WTC11 (cell line): Measurements from ENCODE around the gene OSTC. TPM values are rescaled to one million over a fixed set of nuclear protein-coding genes. Genes with fewer than 3 reads are reported as not detected.
A peak's percentile ranks its signal among the peaks of the same experiment; 100 is the strongest.

ENCODE experiments used
- ATAC-seq: fragments of 200-7000 bp; cut with Tn5 transposase; 2 replicates; pipeline ENCODE4 v1.10.0; 2021; ENCODE audit warnings: mild to moderate bottlenecking, moderate library complexity
- CTCF ChIA-PET: fragments of 300-600 bp; sonication (Branson Sonifier 250); formaldehyde crosslinking; loops from one replicate; lab custom pipeline; 2021; ENCODE audit warnings: antibody characterized with exemption; lab: Charles Lee
- POLR2A ChIA-PET: fragments of 350-600 bp; sonication (Branson Sonifier 250); formaldehyde crosslinking; loops from one replicate; lab custom pipeline; 2021; ENCODE audit warnings: antibody characterized with exemption; lab: Charles Lee
- DNase-seq: peaks from one replicate; pipeline ENCODE4 v3.0.0; 2021; ENCODE audit warnings: low spot score
- H3K27ac Mint-ChIP-seq: 2 replicates; pipeline ENCODE4 v1.8.0; 2021; ENCODE audit warnings: mixed read lengths
- H3K27me3 Mint-ChIP-seq: 2 replicates; pipeline ENCODE4 v1.8.0; 2021; ENCODE audit warnings: low read depth, mild to moderate bottlenecking, moderate library complexity, mixed read lengths
- H3K36me3 Mint-ChIP-seq: 2 replicates; pipeline ENCODE4 v1.8.0; 2021; ENCODE audit warnings: mixed read lengths
- H3K4me1 Mint-ChIP-seq: 2 replicates; pipeline ENCODE4 v1.8.0; 2022; ENCODE audit warnings: mixed read lengths
- H3K4me3 Mint-ChIP-seq: 2 replicates; pipeline ENCODE4 v1.8.0; 2021; ENCODE audit warnings: mild to moderate bottlenecking, moderate library complexity, mixed read lengths
- H3K9me3 Mint-ChIP-seq: 2 replicates; pipeline ENCODE4 v1.8.0; 2021; ENCODE audit warnings: mixed read lengths
- CREB1 ChIP-seq: sonication (generic); formaldehyde crosslinking; IDR thresholded peaks from 2 replicates; pipeline ENCODE4 v1.8.0; 2023; ENCODE audit warnings: mild to moderate bottlenecking, missing genetic modification reagents
- ELF4 ChIP-seq: sonication (generic); formaldehyde crosslinking; IDR thresholded peaks from 2 replicates; pipeline ENCODE4 v1.8.1; 2022; ENCODE audit warnings: low read depth, mild to moderate bottlenecking, moderate library complexity, missing genetic modification reagents
- EMX1 ChIP-seq: fragments of 250-450 bp; sonication (Bioruptor Pico); IDR thresholded peaks from 2 replicates; pipeline ENCODE4 v1.8.0; 2021; ENCODE audit warnings: mild to moderate bottlenecking
- GABPB1 ChIP-seq: sonication (generic); formaldehyde crosslinking; IDR thresholded peaks from 2 replicates; pipeline ENCODE4 v1.8.1; 2023; ENCODE audit warnings: mild to moderate bottlenecking, missing genetic modification reagents
- GTF2I ChIP-seq: fragments of 250-450 bp; sonication (Bioruptor Pico); conservative IDR thresholded peaks from 2 replicates; pipeline ENCODE4 v1.4.0; 2021; ENCODE audit warnings: mild to moderate bottlenecking
- MXD4 ChIP-seq: fragments of 250-450 bp; sonication (Bioruptor Pico); IDR thresholded peaks from 2 replicates; pipeline ENCODE4 v1.8.0; 2021; ENCODE audit warnings: mild to moderate bottlenecking, moderate library complexity, borderline replicate concordance
- NR2C2 ChIP-seq: sonication (generic); formaldehyde crosslinking; IDR thresholded peaks from 2 replicates; pipeline ENCODE4 v1.8.0; 2022; ENCODE audit warnings: mild to moderate bottlenecking, missing genetic modification reagents
- NR3C1 ChIP-seq: sonication (generic); formaldehyde crosslinking; conservative IDR thresholded peaks from 2 replicates; pipeline ENCODE4 v1.8.1; 2023; ENCODE audit warnings: low read depth, mild to moderate bottlenecking, missing genetic modification reagents
- SMAD3 ChIP-seq: sonication (generic); formaldehyde crosslinking; IDR thresholded peaks from 2 replicates; pipeline ENCODE4 v1.8.0; 2022; ENCODE audit warnings: missing genetic modification reagents, mild to moderate bottlenecking, borderline replicate concordance
- SP1 ChIP-seq: sonication (generic); formaldehyde crosslinking; conservative IDR thresholded peaks from 2 replicates; pipeline ENCODE4 v1.8.1; 2022; ENCODE audit warnings: missing genetic modification reagents
- TP53 ChIP-seq: sonication (generic); formaldehyde crosslinking; IDR thresholded peaks from 2 replicates; pipeline ENCODE4 v1.8.1; 2023; ENCODE audit warnings: mild to moderate bottlenecking, missing genetic modification reagents
- USF1 ChIP-seq: sonication (generic); formaldehyde crosslinking; IDR thresholded peaks from 2 replicates; pipeline ENCODE4 v1.8.0; 2022; ENCODE audit warnings: mild to moderate bottlenecking, missing genetic modification reagents
- USF2 ChIP-seq: sonication (generic); formaldehyde crosslinking; IDR thresholded peaks from 2 replicates; pipeline ENCODE4 v1.8.1; 2023; ENCODE audit warnings: mild to moderate bottlenecking, missing genetic modification reagents, moderate library complexity
- ZBTB21 ChIP-seq: sonication (generic); formaldehyde crosslinking; IDR thresholded peaks from 2 replicates; pipeline ENCODE4 v1.8.1; 2023; ENCODE audit warnings: mild to moderate bottlenecking, missing genetic modification reagents, borderline replicate concordance
- ZNF121 ChIP-seq: sonication (generic); formaldehyde crosslinking; IDR thresholded peaks from 2 replicates; pipeline ENCODE4 v1.8.0; 2023; ENCODE audit warnings: missing genetic modification reagents
- ZNF232 ChIP-seq: sonication (generic); formaldehyde crosslinking; IDR thresholded peaks from 2 replicates; pipeline ENCODE4 v1.8.0; 2022; ENCODE audit warnings: mild to moderate bottlenecking, missing genetic modification reagents
- ZNF263 ChIP-seq: sonication (generic); formaldehyde crosslinking; IDR thresholded peaks from 2 replicates; pipeline ENCODE4 v1.8.1; 2022; ENCODE audit warnings: low read depth, mild to moderate bottlenecking, moderate library complexity, missing genetic modification reagents
- ZNF671 ChIP-seq: fragments of 250-450 bp; sonication (Bioruptor Pico); IDR thresholded peaks from 2 replicates; pipeline ENCODE4 v1.8.0; 2021; ENCODE audit warnings: mild to moderate bottlenecking
- total RNA-seq: library from RNA; stranded (reverse); gene quantifications from 3 replicates; pipeline ENCODE4 v1.2.3, GENCODE V29; 2021
- TF ChIP-seq, protein P1 (sequence below): fragments of 250-450 bp; sonication (Bioruptor Pico); IDR thresholded peaks from 2 replicates; pipeline ENCODE4 v1.9.0; 2021; ENCODE audit warnings: moderate library complexity, mild to moderate bottlenecking, inconsistent platforms, borderline replicate concordance
- TF ChIP-seq, protein P2 (sequence below): fragments of 250-450 bp; sonication (Bioruptor Pico); IDR thresholded peaks from 2 replicates; pipeline ENCODE4 v1.9.0; 2021; ENCODE audit warnings: mild to moderate bottlenecking, borderline replicate concordance
- TF ChIP-seq, protein P3 (sequence below): sonication (generic); formaldehyde crosslinking; IDR thresholded peaks from 2 replicates; pipeline ENCODE4 v1.8.0; 2022; ENCODE audit warnings: mild to moderate bottlenecking, missing genetic modification reagents

OSTC gene
- total RNA-seq, 1 experiment from 2014 or later: 132 TPM

DNA sequence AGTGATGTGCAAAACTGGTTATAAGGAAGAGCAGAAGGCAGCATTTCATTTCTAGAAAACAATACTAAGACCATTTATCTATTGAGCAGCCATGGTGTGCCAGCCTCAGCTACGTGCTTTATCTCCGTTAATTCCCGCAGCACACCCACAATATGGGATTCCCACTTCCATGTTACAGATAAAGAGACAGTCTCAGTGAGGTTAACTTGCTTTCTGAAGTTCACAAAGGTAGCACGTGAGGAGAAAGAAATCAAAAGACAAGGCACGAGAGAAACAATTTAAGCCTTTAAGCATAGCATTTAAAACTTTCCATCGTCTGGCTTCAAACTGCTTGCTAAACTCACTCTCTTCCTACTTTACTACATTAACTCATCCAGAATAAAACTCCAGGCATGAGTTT lies 38.0 kb upstream of the OSTC start (continued):
- TF ChIP-seq, protein P1, sequence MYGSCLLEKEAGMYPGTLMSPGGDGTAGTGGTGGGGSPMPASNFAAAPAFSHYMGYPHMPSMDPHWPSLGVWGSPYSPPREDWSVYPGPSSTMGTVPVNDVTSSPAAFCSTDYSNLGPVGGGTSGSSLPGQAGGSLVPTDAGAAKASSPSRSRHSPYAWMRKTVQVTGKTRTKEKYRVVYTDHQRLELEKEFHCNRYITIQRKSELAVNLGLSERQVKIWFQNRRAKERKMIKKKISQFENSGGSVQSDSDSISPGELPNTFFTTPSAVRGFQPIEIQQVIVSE (CRISPR knock-in tag): no peak
- no peak for TF ChIP-seq GABPB1
- no peak for TF ChIP-seq MXD4 (CRISPR knock-in tag)
- TF ChIP-seq, all 79 proteins: peak for 0

DNA sequence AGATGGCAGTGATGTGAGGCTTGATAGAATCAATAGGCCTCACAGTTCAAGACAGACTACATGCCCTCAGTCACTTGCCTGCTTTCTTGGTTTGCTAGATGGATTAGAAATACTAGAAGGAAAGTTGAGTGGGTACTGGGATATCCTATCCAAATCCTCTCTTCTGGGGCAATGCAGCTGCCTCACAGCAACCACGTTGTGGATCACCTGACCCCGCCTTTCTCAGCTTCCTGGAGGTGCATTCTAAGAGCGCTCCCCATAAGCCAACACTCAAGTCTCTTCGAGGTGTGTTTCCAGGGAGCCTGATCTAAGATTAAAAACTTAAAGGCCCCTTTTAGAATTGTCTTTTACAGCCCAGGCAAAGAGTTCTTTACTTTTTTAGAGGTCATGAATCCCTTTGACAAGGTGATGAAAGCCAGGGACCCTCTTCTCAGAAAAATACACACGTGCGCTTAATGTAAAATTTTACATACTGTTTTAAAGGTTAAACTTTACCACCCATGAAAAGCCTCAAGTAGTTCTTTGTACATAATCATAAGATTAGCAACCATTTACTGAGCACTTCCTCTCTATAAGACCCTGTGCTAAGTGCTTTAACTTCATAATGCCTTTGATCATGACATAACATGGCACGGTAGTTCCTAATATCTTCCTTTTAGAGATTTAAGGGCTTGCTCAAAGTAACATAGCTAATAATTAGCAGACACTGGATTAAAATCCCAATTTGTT lies 30.9 kb upstream of the OSTC start:
- ChIA-PET CTCF (interaction anchor here (1.2 kb wide), 1 partner anchor 30 kb away, joined by 3 read pairs; the partner anchor contains the start of gene OSTC), POLR2A (interaction anchor here (1.0 kb wide), 1 partner anchor 8 kb away, joined by 3 read pairs; no protein-coding TSS in a partner anchor)
- DNase-seq (no peak), ATAC-seq (no peak)
- peak overlapping the region; percentile 99 for H3K4me3 Mint-ChIP-seq
- TF ChIP-seq ZBTB21 (CRISPR knock-in tag) (no peak), GTF2I (CRISPR knock-in tag) (no peak), ZNF232 (no peak), TP53 (CRISPR knock-in tag) (no peak), NR3C1 (CRISPR knock-in tag) (no peak), USF1 (CRISPR knock-in tag) (no peak)
- TF ChIP-seq, all 79 proteins: peak for 0
- peaks cover 20% of the 10 kb centered on the region for H3K9me3 Mint-ChIP-seq
- H3K36me3 Mint-ChIP-seq: peaks cover 50% of the 10 kb centered on the region
- H3K27ac Mint-ChIP-seq: no peak overlapping the region
- H3K4me1 Mint-ChIP-seq: peaks cover 28% of the 10 kb centered on the region
- H3K27me3 Mint-ChIP-seq: peaks cover 3% of the 10 kb centered on the region; the same call in 1 of the 2 replicates

DNA sequence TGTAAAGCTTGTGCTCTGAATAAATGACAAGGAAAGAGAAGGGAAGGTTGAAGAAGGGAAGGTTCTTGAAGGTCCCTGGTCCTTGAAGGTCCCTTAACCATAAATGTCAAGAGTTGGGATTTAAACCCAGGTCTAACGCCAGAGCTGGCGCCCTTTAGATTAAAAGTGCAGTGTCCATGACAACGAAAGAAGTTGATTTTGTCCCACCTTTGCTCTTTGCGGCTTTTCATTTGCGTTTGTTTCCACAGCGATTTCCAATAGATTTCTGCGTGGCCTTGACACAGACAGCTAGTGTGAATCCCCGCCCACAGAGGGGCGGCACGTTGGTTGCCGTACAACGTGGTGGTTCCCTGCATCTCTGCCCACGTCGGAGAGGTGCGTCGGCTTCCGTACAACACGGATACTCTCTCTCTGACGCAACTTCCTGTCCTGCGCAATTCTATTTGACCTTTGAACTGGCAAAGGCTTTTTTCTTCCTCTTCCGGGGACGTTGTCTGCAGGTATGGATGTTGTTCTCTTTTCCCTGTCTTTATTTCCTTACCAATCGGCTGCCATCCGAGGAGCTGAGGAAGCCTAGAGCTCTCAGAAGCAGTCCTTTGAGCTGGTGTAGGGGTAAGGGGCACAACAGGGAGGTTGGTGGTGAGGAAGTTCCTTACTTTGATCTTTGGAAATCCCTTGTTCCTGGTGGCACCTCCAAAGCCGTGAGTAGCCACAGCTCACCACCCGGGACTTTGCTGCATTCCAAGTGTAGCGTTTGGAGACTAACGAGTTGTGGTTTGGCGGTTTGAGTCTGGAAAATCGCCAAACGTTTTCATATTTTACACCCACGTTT lies 30.1 kb upstream of the OSTC start, which contains the start of gene RPL34:
Gene RPL34, plus strand, starts transcription at position 476 of the 832 bp plus-strand sequence. CDS start 1,384 bp downstream, outside the sequence.
- ChIA-PET POLR2A (interaction anchor here (1.0 kb wide), 1 partner anchor 9 kb away, joined by 3 read pairs; no protein-coding TSS in a partner anchor), CTCF (interaction anchor here (1.0 to 1.2 kb wide), 2 partner anchors 30 to 48 kb away, joined by 3 to 5 read pairs; partner anchors contain the start of gene OSTC)
- DNase-seq (peak; percentile 86), ATAC-seq (peak; percentile 97)
- H3K4me3 Mint-ChIP-seq: peak within 1 kb of the TSS; percentile 99
- H3K4me1 Mint-ChIP-seq: peaks cover 28% of the 10 kb centered on the region
- H3K27ac Mint-ChIP-seq: peak within 1 kb of the TSS; percentile 96
- H3K36me3 Mint-ChIP-seq: peaks cover 57% of the 10 kb centered on the region
- peaks cover 13% of the 10 kb centered on the region for H3K9me3 Mint-ChIP-seq
- peaks cover 3% of the 10 kb centered on the region; the same call in 1 of the 2 replicates for H3K27me3 Mint-ChIP-seq
- TF ChIP-seq ZNF232 (0 out of 2 replicates have a peak, but pooled peaks have one; percentile 76), ZNF121 (CRISPR knock-in tag) (no peak), SP1 (peak; percentile 69), GABPB1 (peak; percentile 96), ZNF671 (CRISPR knock-in tag) (peak; percentile 12; the same call in 1 of the 2 replicates), USF2 (no peak), NR2C2 (CRISPR knock-in tag) (peak; percentile 87), ZNF263 (CRISPR knock-in tag) (no peak), ELF4 (no peak), SMAD3 (CRISPR knock-in tag) (peak; percentile 76; the same call in 1 of the 2 replicates), EMX1 (no peak), USF1 (CRISPR knock-in tag) (no peak), CREB1 (CRISPR knock-in tag) (0 out of 2 replicates have a peak, but pooled peaks have one; percentile 15)
- TF ChIP-seq, protein P2, sequence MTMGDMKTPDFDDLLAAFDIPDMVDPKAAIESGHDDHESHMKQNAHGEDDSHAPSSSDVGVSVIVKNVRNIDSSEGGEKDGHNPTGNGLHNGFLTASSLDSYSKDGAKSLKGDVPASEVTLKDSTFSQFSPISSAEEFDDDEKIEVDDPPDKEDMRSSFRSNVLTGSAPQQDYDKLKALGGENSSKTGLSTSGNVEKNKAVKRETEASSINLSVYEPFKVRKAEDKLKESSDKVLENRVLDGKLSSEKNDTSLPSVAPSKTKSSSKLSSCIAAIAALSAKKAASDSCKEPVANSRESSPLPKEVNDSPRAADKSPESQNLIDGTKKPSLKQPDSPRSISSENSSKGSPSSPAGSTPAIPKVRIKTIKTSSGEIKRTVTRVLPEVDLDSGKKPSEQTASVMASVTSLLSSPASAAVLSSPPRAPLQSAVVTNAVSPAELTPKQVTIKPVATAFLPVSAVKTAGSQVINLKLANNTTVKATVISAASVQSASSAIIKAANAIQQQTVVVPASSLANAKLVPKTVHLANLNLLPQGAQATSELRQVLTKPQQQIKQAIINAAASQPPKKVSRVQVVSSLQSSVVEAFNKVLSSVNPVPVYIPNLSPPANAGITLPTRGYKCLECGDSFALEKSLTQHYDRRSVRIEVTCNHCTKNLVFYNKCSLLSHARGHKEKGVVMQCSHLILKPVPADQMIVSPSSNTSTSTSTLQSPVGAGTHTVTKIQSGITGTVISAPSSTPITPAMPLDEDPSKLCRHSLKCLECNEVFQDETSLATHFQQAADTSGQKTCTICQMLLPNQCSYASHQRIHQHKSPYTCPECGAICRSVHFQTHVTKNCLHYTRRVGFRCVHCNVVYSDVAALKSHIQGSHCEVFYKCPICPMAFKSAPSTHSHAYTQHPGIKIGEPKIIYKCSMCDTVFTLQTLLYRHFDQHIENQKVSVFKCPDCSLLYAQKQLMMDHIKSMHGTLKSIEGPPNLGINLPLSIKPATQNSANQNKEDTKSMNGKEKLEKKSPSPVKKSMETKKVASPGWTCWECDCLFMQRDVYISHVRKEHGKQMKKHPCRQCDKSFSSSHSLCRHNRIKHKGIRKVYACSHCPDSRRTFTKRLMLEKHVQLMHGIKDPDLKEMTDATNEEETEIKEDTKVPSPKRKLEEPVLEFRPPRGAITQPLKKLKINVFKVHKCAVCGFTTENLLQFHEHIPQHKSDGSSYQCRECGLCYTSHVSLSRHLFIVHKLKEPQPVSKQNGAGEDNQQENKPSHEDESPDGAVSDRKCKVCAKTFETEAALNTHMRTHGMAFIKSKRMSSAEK (CRISPR knock-in tag): no peak
- TF ChIP-seq, protein P3, sequence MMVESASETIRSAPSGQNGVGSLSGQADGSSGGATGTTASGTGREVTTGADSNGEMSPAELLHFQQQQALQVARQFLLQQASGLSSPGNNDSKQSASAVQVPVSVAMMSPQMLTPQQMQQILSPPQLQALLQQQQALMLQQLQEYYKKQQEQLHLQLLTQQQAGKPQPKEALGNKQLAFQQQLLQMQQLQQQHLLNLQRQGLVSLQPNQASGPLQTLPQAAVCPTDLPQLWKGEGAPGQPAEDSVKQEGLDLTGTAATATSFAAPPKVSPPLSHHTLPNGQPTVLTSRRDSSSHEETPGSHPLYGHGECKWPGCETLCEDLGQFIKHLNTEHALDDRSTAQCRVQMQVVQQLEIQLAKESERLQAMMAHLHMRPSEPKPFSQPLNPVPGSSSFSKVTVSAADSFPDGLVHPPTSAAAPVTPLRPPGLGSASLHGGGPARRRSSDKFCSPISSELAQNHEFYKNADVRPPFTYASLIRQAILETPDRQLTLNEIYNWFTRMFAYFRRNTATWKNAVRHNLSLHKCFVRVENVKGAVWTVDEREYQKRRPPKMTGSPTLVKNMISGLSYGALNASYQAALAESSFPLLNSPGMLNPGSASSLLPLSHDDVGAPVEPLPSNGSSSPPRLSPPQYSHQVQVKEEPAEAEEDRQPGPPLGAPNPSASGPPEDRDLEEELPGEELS (CRISPR knock-in tag): no peak
